HG03097 (cell line): ENCODE measurements around the gene PHACTR3.

Source experiments
- ATAC-seq: cut with Tn5 transposase; IDR thresholded peaks from one replicate; pipeline ENCODE4 v1.9.1; 2021; ENCODE audit not compliant: unreplicated experiment, low FRiP score

PHACTR3 gene

GRCh38 chr20:59644371-59644939, 40.1 kb downstream of the PHACTR3 start:
- ATAC-seq, result no peak

GRCh38 chr20:59645271-59645670, 40.9 kb downstream of the PHACTR3 start:
- no peak for ATAC-seq

- no peak for ATAC-seq
These were observed 41.4 kb downstream of the PHACTR3 start for GRCh38 chr20:59645761-59646171.

- no peak for ATAC-seq
These were observed 42.1 kb downstream of the PHACTR3 start for GRCh38 chr20:59646487-59646886.

DNA sequence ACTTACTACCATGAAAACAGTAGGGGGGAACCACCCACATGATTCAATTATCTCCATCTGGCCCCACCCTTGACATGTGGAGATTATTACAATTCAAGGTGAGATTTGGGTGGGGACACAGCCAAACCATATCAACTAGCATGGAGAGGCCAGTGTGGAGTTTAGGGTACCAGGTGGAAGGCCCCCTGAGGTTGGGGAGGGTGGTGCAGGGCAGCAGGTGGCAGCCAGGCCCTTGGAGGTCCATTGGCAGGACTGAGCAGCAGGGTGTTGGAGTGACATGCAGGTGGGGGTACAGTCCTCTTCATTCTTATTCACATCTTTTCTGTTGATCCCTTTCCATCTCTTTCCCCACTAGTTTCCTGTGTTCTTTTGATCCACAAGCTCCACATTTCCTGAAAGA, 42.9 kb downstream of the PHACTR3 start:
- no peak for ATAC-seq

DNA sequence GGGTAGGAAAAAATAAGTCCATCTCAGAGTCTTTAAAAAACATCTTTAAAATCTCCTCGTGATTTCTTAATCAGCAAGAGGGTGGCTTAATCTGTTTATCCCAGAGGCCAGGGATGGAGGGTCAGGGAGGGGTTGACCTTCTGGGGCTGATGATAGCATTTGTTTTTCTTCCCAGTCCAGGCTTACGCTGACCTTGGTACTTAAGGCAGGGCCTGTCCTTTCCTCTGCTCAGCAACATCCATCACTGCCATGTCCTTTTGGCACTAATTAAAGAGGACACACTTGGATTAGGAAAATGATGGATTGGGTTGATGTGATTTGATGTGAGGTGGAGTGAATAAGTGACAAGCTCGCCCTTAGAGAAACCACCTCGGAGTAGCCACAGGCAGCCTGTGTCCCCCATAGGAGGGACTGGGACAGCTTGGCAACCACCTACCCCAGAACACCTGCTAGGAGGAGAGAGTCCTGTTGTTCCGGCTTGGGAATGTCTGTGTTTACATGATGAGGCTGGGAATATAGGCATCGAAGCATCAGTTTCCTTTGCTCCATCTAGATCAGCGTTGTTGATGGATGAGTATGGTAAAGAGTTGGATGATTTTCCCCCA, 44.2 kb downstream of the PHACTR3 start:
- ATAC-seq, result no peak

DNA sequence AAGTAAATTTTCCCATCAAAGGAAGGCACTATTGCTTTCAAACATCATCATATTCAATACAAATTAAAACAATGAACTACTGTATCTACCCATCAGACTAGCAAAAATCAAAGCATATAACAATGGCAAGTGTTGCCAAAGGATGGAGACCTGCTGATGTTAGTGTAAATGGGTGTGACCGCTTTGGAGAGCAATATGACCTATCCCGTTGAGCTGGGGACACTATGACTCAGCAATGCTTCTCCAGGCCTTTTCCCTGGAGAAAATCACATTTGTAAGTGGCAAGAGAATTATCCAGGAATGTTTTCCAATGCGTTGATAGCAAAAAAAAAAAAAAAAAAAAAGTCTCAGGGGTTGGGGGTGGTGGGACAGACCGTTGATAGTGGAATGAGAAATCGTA, 46.1 kb downstream of the PHACTR3 start:
- no peak for ATAC-seq

DNA sequence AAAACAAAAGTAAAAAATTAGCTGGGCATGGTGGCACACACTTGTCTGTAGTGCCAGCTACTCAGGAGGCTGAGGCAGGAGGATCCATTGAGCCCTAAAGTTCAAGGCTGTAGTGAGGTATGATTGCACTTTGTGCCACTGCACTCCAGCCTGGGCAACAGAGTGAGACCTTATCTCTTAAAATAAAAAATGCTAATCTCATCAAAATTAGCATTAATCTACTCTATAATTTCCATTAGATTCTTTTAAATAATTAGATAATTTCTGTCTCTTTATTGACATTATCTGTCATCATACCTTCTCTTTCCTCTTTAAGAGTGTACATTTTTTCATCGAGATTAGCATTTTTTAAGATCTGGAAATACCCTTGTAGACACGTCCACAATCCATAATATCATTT, 48.0 kb downstream of the PHACTR3 start:
- ATAC-seq, result no peak

GRCh38 chr20:59656417-59656816, 52.1 kb downstream of the PHACTR3 start:
- ATAC-seq, result no peak

DNA sequence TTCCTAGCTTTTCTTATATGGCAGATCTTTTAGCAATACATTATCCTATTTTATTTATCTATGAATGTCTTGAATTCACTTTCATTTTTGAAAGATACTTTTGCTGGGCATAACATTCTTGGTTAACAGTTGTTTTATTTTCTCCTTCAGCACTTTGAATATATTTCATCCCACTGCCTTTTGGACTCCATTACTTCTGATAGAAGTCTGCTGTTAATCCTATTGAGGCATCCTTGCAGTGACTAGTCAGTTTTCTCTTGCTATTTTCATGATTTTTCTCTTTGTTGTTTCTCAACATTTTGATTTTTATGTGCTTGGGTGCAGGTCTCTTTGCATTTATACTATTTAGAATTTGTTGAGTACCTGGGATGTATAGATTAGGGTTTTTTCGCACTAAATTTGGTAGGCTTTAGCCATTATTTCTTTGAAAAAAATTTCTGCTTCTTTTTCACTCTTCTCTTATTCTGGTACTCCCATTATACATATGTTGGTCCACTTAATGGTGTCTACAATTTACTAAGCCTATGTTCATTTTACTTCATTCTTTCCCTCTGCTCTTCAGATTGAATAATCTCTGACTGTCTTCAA, 53.2 kb downstream of the PHACTR3 start:
- ATAC-seq, result no peak

- no peak for ATAC-seq
These were observed 56.1 kb downstream of the PHACTR3 start for GRCh38 chr20:59660471-59660870.

- no peak for ATAC-seq
These were observed 56.8 kb downstream of the PHACTR3 start for GRCh38 chr20:59661153-59661552.

GRCh38 chr20:59661621-59662020, 57.3 kb downstream of the PHACTR3 start:
- ATAC-seq, result no peak

- ATAC-seq, result no peak
These were observed 57.8 kb downstream of the PHACTR3 start for GRCh38 chr20:59662161-59662560.

DNA sequence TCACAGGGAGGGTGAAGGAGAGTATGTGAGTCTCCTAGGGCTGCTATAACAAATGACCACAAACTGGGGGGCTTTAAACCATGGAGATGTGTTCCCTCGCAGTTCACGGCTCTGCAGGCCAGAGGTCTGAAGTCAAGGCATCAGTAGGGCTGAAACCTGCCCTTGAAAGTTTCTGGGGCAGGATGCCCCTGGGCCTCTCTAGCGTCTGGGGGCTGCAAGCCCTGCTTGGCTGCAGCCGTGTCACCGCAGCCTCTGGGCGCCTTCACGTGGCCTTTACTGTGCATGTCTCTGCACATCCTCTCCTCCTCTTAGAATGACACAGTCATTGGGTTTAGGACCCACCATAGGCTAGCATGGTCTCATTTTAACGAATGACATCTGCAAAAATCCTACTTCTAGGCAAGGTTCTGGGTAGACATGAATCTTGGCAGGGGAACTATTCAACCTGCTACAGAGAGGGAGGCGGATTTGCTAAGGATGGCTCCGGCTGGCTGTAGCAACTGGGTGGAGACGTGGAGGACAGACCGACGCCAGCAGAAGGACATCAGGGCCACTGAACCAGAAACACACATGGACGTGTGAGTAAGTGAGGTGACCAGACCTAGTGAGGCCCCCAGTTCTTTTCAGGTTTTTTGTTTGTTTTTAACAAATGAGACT, 58.6 kb downstream of the PHACTR3 start:
- ATAC-seq, result no peak

GRCh38 chr20:59663513-59664060, 59.2 kb downstream of the PHACTR3 start:
- ATAC-seq, result no peak

DNA sequence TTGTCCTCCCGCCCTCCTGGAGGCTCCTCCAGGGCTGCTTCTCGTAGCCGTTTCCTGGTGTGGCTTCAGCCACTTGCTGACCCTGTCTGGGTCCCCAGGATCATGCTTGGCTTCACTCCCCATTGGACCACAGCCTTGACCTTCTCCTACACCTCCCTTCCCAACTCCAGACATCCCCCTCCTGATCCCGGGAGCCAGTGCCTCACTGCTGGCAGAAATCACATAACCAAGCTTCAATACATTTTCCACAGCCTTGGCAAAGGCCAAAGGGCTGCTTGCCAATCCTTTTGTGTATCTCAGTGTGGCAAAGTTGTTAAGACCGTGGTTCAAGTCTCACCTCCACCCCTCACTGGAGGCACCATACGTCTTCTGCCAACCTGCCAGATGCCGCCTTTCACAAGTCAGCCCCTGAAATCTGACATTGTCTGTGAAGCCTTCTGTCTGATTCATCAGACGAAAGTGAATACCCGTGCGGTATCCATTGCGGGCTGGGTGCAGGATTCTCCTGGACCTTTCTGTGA, 60.1 kb downstream of the PHACTR3 start:
- no peak for ATAC-seq

GRCh38 chr20:59665656-59666555, 61.6 kb downstream of the PHACTR3 start:
- ATAC-seq, result no peak

DNA sequence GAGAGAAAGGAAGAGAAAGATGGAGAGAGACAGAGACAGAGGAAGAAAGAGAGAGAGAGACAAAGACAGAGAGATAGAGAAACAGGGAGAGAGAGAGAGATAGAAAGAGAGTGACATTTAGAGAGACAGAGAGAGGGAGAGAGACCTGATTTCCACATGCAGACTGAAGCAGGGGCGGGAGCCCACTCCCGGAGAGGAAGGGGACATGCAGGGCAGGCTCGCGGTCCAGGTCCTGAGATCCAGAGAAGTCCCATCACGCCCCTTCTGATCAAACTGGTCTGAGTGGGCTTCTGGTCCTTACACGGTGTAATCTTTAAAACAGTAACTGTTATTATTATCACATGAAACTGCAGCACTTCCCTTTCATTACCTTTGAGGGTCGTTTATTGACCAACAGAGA, 62.2 kb downstream of the PHACTR3 start:
- ATAC-seq, result no peak

GRCh38 chr20:59667131-59667530, 62.8 kb downstream of the PHACTR3 start:
- no peak for ATAC-seq
